ENCODE results near the gene ENPP5. TPM values are rescaled to one million over a fixed set of nuclear protein-coding genes. Genes with fewer than 3 reads are reported as not detected.

The ENPP5 gene
- total RNA-seq, 1 experiment from 2014 or later = 0.22 TPM

GRCh38 chr6:46190889-46191288, 20.1 kb upstream of the ENPP5 start:
- no peaks in the 10 kb centered on the region for H3K9me2 ChIP-seq (replicated peaks; ENCODE audit: insufficient read depth, low read length)
- H3K4me2 ChIP-seq (ENCODE audit: low read depth, low read length, poor library complexity, severe bottlenecking) = no peak overlapping the region
- H3K27ac ChIP-seq (ENCODE audit: low read length) = no peak overlapping the region
- no peaks in the 10 kb centered on the region for H3K79me2 ChIP-seq (ENCODE audit: low read length)
- H3K4me3 ChIP-seq (ENCODE audit: low read length) = no peak overlapping the region
- DNase-seq = no peak
- no peak overlapping the region for H3K9ac ChIP-seq (ENCODE audit: low read length)
- H3K4me1 ChIP-seq (ENCODE audit: low read length) = no peaks in the 10 kb centered on the region
- no peak overlapping the region for H2AFZ ChIP-seq (ENCODE audit: low read length)
- H3K27me3 ChIP-seq (ENCODE audit: low read length) = no peaks in the 10 kb centered on the region
- H3K36me3 ChIP-seq (ENCODE audit: insufficient read depth, low read length) = no peaks in the 10 kb centered on the region
- H4K20me1 ChIP-seq (ENCODE audit: insufficient read depth, low read depth, low read length) = no peaks in the 10 kb centered on the region
- H3K9me3 ChIP-seq (ENCODE audit: low read length) = no peaks in the 10 kb centered on the region

GRCh38 chr6:46189726-46190125, 18.9 kb upstream of the ENPP5 start:
- Histone ChIP-seq H3K9ac (ENCODE audit: low read length) (no peak overlapping the region), H3K79me2 (ENCODE audit: low read length) (no peaks in the 10 kb centered on the region), H3K9me3 (ENCODE audit: low read length) (no peaks in the 10 kb centered on the region), H3K9me2 (replicated peaks; ENCODE audit: insufficient read depth, low read length) (no peaks in the 10 kb centered on the region), H3K27me3 (ENCODE audit: low read length) (no peaks in the 10 kb centered on the region), H4K20me1 (ENCODE audit: insufficient read depth, low read depth, low read length) (no peaks in the 10 kb centered on the region), H3K4me3 (ENCODE audit: low read length) (no peak overlapping the region), H3K36me3 (ENCODE audit: insufficient read depth, low read length) (no peaks in the 10 kb centered on the region), H3K27ac (ENCODE audit: low read length) (no peak overlapping the region), H3K4me1 (ENCODE audit: low read length) (no peaks in the 10 kb centered on the region), H3K4me2 (ENCODE audit: low read depth, low read length, poor library complexity, severe bottlenecking) (no peak overlapping the region), H2AFZ (ENCODE audit: low read length) (no peak overlapping the region)
- DNase-seq = no peak

- Histone ChIP-seq H3K4me2 (ENCODE audit: low read depth, low read length, poor library complexity, severe bottlenecking) (no peak overlapping the region), H2AFZ (ENCODE audit: low read length) (no peak overlapping the region), H3K9ac (ENCODE audit: low read length) (no peak overlapping the region), H3K36me3 (ENCODE audit: insufficient read depth, low read length) (no peaks in the 10 kb centered on the region), H3K27ac (ENCODE audit: low read length) (no peak overlapping the region), H3K79me2 (ENCODE audit: low read length) (no peaks in the 10 kb centered on the region), H3K4me3 (ENCODE audit: low read length) (no peak overlapping the region), H3K4me1 (ENCODE audit: low read length) (no peaks in the 10 kb centered on the region), H3K9me2 (replicated peaks; ENCODE audit: insufficient read depth, low read length) (no peaks in the 10 kb centered on the region), H3K27me3 (ENCODE audit: low read length) (no peaks in the 10 kb centered on the region), H3K9me3 (ENCODE audit: low read length) (no peaks in the 10 kb centered on the region), H4K20me1 (ENCODE audit: insufficient read depth, low read depth, low read length) (no peaks in the 10 kb centered on the region)
- no peak for DNase-seq
Observed at GRCh38 chr6:46186583-46186982, 15.8 kb upstream of the ENPP5 start.

GRCh38 chr6:46184114-46184513, 13.3 kb upstream of the ENPP5 start:
- Histone ChIP-seq H3K79me2 (ENCODE audit: low read length) (no peaks in the 10 kb centered on the region), H3K4me3 (ENCODE audit: low read length) (no peak overlapping the region), H3K27ac (ENCODE audit: low read length) (no peak overlapping the region), H3K27me3 (ENCODE audit: low read length) (no peaks in the 10 kb centered on the region), H3K9me2 (replicated peaks; ENCODE audit: insufficient read depth, low read length) (no peaks in the 10 kb centered on the region), H4K20me1 (ENCODE audit: insufficient read depth, low read depth, low read length) (no peaks in the 10 kb centered on the region), H3K36me3 (ENCODE audit: insufficient read depth, low read length) (no peaks in the 10 kb centered on the region), H3K4me2 (ENCODE audit: low read depth, low read length, poor library complexity, severe bottlenecking) (no peak overlapping the region), H3K4me1 (ENCODE audit: low read length) (no peaks in the 10 kb centered on the region), H2AFZ (ENCODE audit: low read length) (no peak overlapping the region), H3K9ac (ENCODE audit: low read length) (no peak overlapping the region), H3K9me3 (ENCODE audit: low read length) (no peaks in the 10 kb centered on the region)
- no peak for DNase-seq

- Histone ChIP-seq H3K9me2 (replicated peaks; ENCODE audit: insufficient read depth, low read length) (no peaks in the 10 kb centered on the region), H3K4me2 (ENCODE audit: low read depth, low read length, poor library complexity, severe bottlenecking) (no peak overlapping the region), H3K9me3 (ENCODE audit: low read length) (no peaks in the 10 kb centered on the region), H3K9ac (ENCODE audit: low read length) (no peak overlapping the region), H3K36me3 (ENCODE audit: insufficient read depth, low read length) (no peaks in the 10 kb centered on the region), H3K27ac (ENCODE audit: low read length) (no peak overlapping the region), H3K27me3 (ENCODE audit: low read length) (no peaks in the 10 kb centered on the region), H2AFZ (ENCODE audit: low read length) (no peak overlapping the region), H3K4me3 (ENCODE audit: low read length) (no peak overlapping the region), H3K79me2 (ENCODE audit: low read length) (no peaks in the 10 kb centered on the region), H3K4me1 (ENCODE audit: low read length) (peaks cover 8% of the 10 kb centered on the region), H4K20me1 (ENCODE audit: insufficient read depth, low read depth, low read length) (no peaks in the 10 kb centered on the region)
- DNase-seq = no peak
Observed at GRCh38 chr6:46175976-46176375, 5.2 kb upstream of the ENPP5 start.

GRCh38 chr6:46175446-46175845, 4.7 kb upstream of the ENPP5 start:
- Histone ChIP-seq H2AFZ (ENCODE audit: low read length) (no peak overlapping the region), H3K4me1 (ENCODE audit: low read length) (peaks cover 10% of the 10 kb centered on the region), H3K79me2 (ENCODE audit: low read length) (no peaks in the 10 kb centered on the region), H4K20me1 (ENCODE audit: insufficient read depth, low read depth, low read length) (no peaks in the 10 kb centered on the region), H3K9me3 (ENCODE audit: low read length) (no peaks in the 10 kb centered on the region), H3K9ac (ENCODE audit: low read length) (no peak overlapping the region), H3K9me2 (replicated peaks; ENCODE audit: insufficient read depth, low read length) (no peaks in the 10 kb centered on the region), H3K27ac (ENCODE audit: low read length) (no peak overlapping the region), H3K4me2 (ENCODE audit: low read depth, low read length, poor library complexity, severe bottlenecking) (no peak overlapping the region), H3K4me3 (ENCODE audit: low read length) (no peak overlapping the region), H3K36me3 (ENCODE audit: insufficient read depth, low read length) (no peaks in the 10 kb centered on the region), H3K27me3 (ENCODE audit: low read length) (no peaks in the 10 kb centered on the region)
- no peak for DNase-seq

- DNase-seq = no peak
- no peaks in the 10 kb centered on the region for H3K9me3 ChIP-seq (ENCODE audit: low read length)
- no peaks in the 10 kb centered on the region for H3K9me2 ChIP-seq (replicated peaks; ENCODE audit: insufficient read depth, low read length)
- H3K9ac ChIP-seq (ENCODE audit: low read length) = no peak overlapping the region
- H3K4me1 ChIP-seq (ENCODE audit: low read length) = peaks cover 10% of the 10 kb centered on the region
- H2AFZ ChIP-seq (ENCODE audit: low read length) = no peak overlapping the region
- no peak overlapping the region for H3K4me2 ChIP-seq (ENCODE audit: low read depth, low read length, poor library complexity, severe bottlenecking)
- no peaks in the 10 kb centered on the region for H3K36me3 ChIP-seq (ENCODE audit: insufficient read depth, low read length)
- no peak overlapping the region for H3K4me3 ChIP-seq (ENCODE audit: low read length)
- H3K27me3 ChIP-seq (ENCODE audit: low read length) = no peaks in the 10 kb centered on the region
- H3K27ac ChIP-seq (ENCODE audit: low read length) = no peak overlapping the region
- H4K20me1 ChIP-seq (ENCODE audit: insufficient read depth, low read depth, low read length) = no peaks in the 10 kb centered on the region
- H3K79me2 ChIP-seq (ENCODE audit: low read length) = no peaks in the 10 kb centered on the region
Observed at GRCh38 chr6:46174904-46175303, 4.1 kb upstream of the ENPP5 start.

GRCh38 chr6:46172176-46172575, 1.4 kb upstream of the ENPP5 start:
- H3K79me2 ChIP-seq (ENCODE audit: low read length) = no peaks in the 10 kb centered on the region
- H4K20me1 ChIP-seq (ENCODE audit: insufficient read depth, low read depth, low read length) = no peaks in the 10 kb centered on the region
- no peak overlapping the region for H3K27ac ChIP-seq (ENCODE audit: low read length)
- peaks cover 10% of the 10 kb centered on the region for H3K4me1 ChIP-seq (ENCODE audit: low read length)
- no peaks in the 10 kb centered on the region for H3K9me3 ChIP-seq (ENCODE audit: low read length)
- no peaks in the 10 kb centered on the region for H3K36me3 ChIP-seq (ENCODE audit: insufficient read depth, low read length)
- H3K9ac ChIP-seq (ENCODE audit: low read length) = no peak overlapping the region
- no peak for DNase-seq
- H2AFZ ChIP-seq (ENCODE audit: low read length) = no peak overlapping the region
- H3K27me3 ChIP-seq (ENCODE audit: low read length) = no peaks in the 10 kb centered on the region
- no peak overlapping the region for H3K4me2 ChIP-seq (ENCODE audit: low read depth, low read length, poor library complexity, severe bottlenecking)
- no peaks in the 10 kb centered on the region for H3K9me2 ChIP-seq (replicated peaks; ENCODE audit: insufficient read depth, low read length)
- no peak overlapping the region for H3K4me3 ChIP-seq (ENCODE audit: low read length)

- H3K27me3 ChIP-seq (ENCODE audit: low read length) = no peaks in the 10 kb centered on the region
- no peaks in the 10 kb centered on the region for H3K36me3 ChIP-seq (ENCODE audit: insufficient read depth, low read length)
- no peaks in the 10 kb centered on the region for H3K79me2 ChIP-seq (ENCODE audit: low read length)
- no peaks in the 10 kb centered on the region for H4K20me1 ChIP-seq (ENCODE audit: insufficient read depth, low read depth, low read length)
- no peaks in the 10 kb centered on the region for H3K9me2 ChIP-seq (replicated peaks; ENCODE audit: insufficient read depth, low read length)
- no peak overlapping the region for H3K4me3 ChIP-seq (ENCODE audit: low read length)
- no peak overlapping the region for H3K27ac ChIP-seq (ENCODE audit: low read length)
- no peak overlapping the region for H2AFZ ChIP-seq (ENCODE audit: low read length)
- H3K4me2 ChIP-seq (ENCODE audit: low read depth, low read length, poor library complexity, severe bottlenecking) = no peak overlapping the region
- no peaks in the 10 kb centered on the region for H3K9me3 ChIP-seq (ENCODE audit: low read length)
- no peak overlapping the region for H3K9ac ChIP-seq (ENCODE audit: low read length)
- DNase-seq = no peak
- no peaks in the 10 kb centered on the region for H3K4me1 ChIP-seq (ENCODE audit: low read length)
Observed at GRCh38 chr6:46160102-46160501, 10.7 kb downstream of the ENPP5 start.
